HCT116 (cell line): ENCODE measurements around the gene NR2F1-AS1. TPM values are rescaled to one million over a fixed set of nuclear protein-coding genes. Genes with fewer than 3 reads are reported as not detected.

Source experiments
- ATAC-seq: fragments of 200-7000 bp; cut with Tn5 transposase; 2 replicates; pipeline ENCODE4 v1.9.1; 2020; ENCODE audit warnings: mild to moderate bottlenecking, moderate library complexity
- BruUV-seq: library from RNA; stranded (reverse); fragments of 400-500 nt; replicated peaks from 2 replicates; lab custom pipeline; 2021; lab: Mats Ljungman, UMichigan
- CTCF ChIA-PET: fragments of 300-600 bp; sonication (Branson Sonifier 250); formaldehyde crosslinking; loops from one replicate; lab custom pipeline; 2021; ENCODE audit warnings: antibody characterized with exemption; lab: Charles Lee
- POLR2A ChIA-PET: fragments of 300-600, 350-600 bp; sonication (Branson Sonifier 250); formaldehyde crosslinking; loops from one replicate; lab custom pipeline; 2021; ENCODE audit warnings: antibody characterized with exemption; lab: Charles Lee
- RAD21 ChIA-PET, 2 experiments: fragments of 300-600 bp; sonication (Branson Sonifier 250); formaldehyde crosslinking; loops; one replicate each; lab custom pipeline; 2023; ENCODE audit warnings: low total read pairs in 2 of 2; ENCODE audit not compliant: uncharacterized antibody in 2 of 2, unreplicated experiment in 2 of 2, low non-redundant PET in 1 of 2; lab: Charles Lee
- DNase-seq: peaks from one replicate; pipeline ENCODE4 v3.0.0-alpha.2; 2010; ENCODE audit warnings: low read depth, low spot score
- H2AFZ ChIP-seq: fragments of 200-600 bp; shearing (Covaris generic), sonication (generic); 2 replicates; pipeline ENCODE4 v1.6.1; 2017; ENCODE audit warnings: low read depth, mixed run types, mixed read lengths, antibody characterized with exemption, low read length; ENCODE audit not compliant: poor library complexity, severe bottlenecking
- H3K27ac ChIP-seq: 2 replicates; pipeline ENCODE4 v1.5.1; 2012; ENCODE audit warnings: low read depth, low read length
- H3K27me3 ChIP-seq: fragments of 200-600 bp; sonication (generic); 2 replicates; pipeline ENCODE4 v1.6.1; 2016; ENCODE audit warnings: mixed run types, low read length, mixed read lengths; ENCODE audit not compliant: insufficient read depth
- H3K36me3 ChIP-seq, 2 experiments: fragments of 200-500 bp in 1 of 2; fragments of 200-600 bp in 1 of 2; sonication (Bioruptor generic) in 1 of 2; sonication (generic) in 1 of 2; 2 replicates each; pipeline versions ENCODE4 v1.5.1 to v1.6.1; 2014 to 2016; ENCODE audit warnings: low read length in 2 of 2, inconsistent platforms in 1 of 2, mixed read lengths in 1 of 2, mixed run types in 1 of 2; ENCODE audit not compliant: insufficient read depth in 2 of 2, control insufficient read depth in 1 of 2
- H3K4me1 ChIP-seq, 2 experiments: fragments of 200-600 bp in 1 of 2; sonication (generic) in 1 of 2; 2 replicates each; pipeline versions ENCODE4 v1.5.1 to v1.6.1; 2012 to 2017; ENCODE audit warnings: low read length in 2 of 2, inconsistent platforms in 1 of 2, mild to moderate bottlenecking in 1 of 2, mixed read lengths in 1 of 2, mixed run types in 1 of 2, moderate library complexity in 1 of 2; ENCODE audit not compliant: insufficient read depth in 2 of 2, control insufficient read depth in 1 of 2
- H3K4me2 ChIP-seq: fragments of 200-600 bp; sonication (generic); 2 replicates; pipeline ENCODE4 v1.6.1; 2017; ENCODE audit warnings: mixed run types, low read length, mixed read lengths
- H3K4me3 ChIP-seq, 2 experiments: fragments of 200-600 bp in 1 of 2; sonication (generic) in 1 of 2; replicated peaks in 1 of 2; 2 replicates each; pipeline ENCODE4 v1.5.1; 2011 to 2016; ENCODE audit warnings: low read length in 2 of 2, control low read depth in 1 of 2, low read depth in 1 of 2, mild to moderate bottlenecking in 1 of 2, mixed read lengths in 1 of 2, mixed run types in 1 of 2
- H3K79me2 ChIP-seq: fragments of 200-600 bp; sonication (generic); 2 replicates; pipeline ENCODE4 v1.6.1; 2017; ENCODE audit warnings: mild to moderate bottlenecking, mixed run types, low read length, moderate library complexity, mixed read lengths; ENCODE audit not compliant: insufficient read depth
- H3K9ac ChIP-seq: fragments of 200-600 bp; sonication (generic); 2 replicates; pipeline ENCODE4 v1.6.1; 2016; ENCODE audit warnings: low read length, mixed read lengths
- H3K9me2 ChIP-seq: fragments of 200-600 bp; sonication (generic), shearing (Covaris generic); 2 replicates; pipeline ENCODE4 v1.6.1; 2017; ENCODE audit warnings: mixed run types, mild to moderate bottlenecking, moderate library complexity; ENCODE audit not compliant: insufficient read depth
- H3K9me3 ChIP-seq, 2 experiments: fragments of 200-500 bp in 1 of 2; fragments of 200-600 bp in 1 of 2; sonication (Bioruptor generic) in 1 of 2; sonication (generic) in 1 of 2; 2 replicates each; pipeline ENCODE4 v1.6.1; 2014 to 2017; ENCODE audit warnings: low read length in 2 of 2, mixed read lengths in 2 of 2, inconsistent platforms in 1 of 2, low read depth in 1 of 2, mild to moderate bottlenecking in 1 of 2, mixed run types in 1 of 2, moderate library complexity in 1 of 2; ENCODE audit not compliant: control insufficient read depth in 1 of 2, insufficient read depth in 1 of 2
- H4K20me1 ChIP-seq: fragments of 200-600 bp; sonication (generic), shearing (Covaris generic); 2 replicates; pipeline ENCODE4 v1.6.1; 2017; ENCODE audit warnings: mixed run types, mild to moderate bottlenecking, moderate library complexity; ENCODE audit not compliant: insufficient read depth
- CEBPB ChIP-seq: IDR thresholded peaks from 2 replicates; pipeline ENCODE4 v1.6.1; 2012; ENCODE audit warnings: low read depth
- ELF1 ChIP-seq: IDR thresholded peaks from 2 replicates; pipeline ENCODE4 v1.6.1; 2012; ENCODE audit warnings: low read depth, borderline replicate concordance
- EZH2 ChIP-seq: fragments of 200-600 bp; sonication (generic); IDR thresholded peaks from 2 replicates; pipeline ENCODE4 v1.6.1; 2017; ENCODE audit warnings: antibody characterized with exemption, mixed run types
- EZH2phosphoT487 ChIP-seq: fragments of 200-600 bp; IDR thresholded peaks from 2 replicates; pipeline ENCODE4 v1.6.1; 2018; ENCODE audit warnings: antibody characterized with exemption, borderline replicate concordance
- FOSL1 ChIP-seq: IDR thresholded peaks from 2 replicates; pipeline ENCODE4 v1.6.1; 2012; ENCODE audit warnings: low read depth
- JUND ChIP-seq: IDR thresholded peaks from 2 replicates; pipeline ENCODE4 v1.6.1; 2012
- POLR2A ChIP-seq: IDR thresholded peaks from 2 replicates; pipeline ENCODE4 v1.7.0; 2011; ENCODE audit warnings: borderline replicate concordance; ENCODE audit not compliant: insufficient read depth, insufficient read length; ENCODE audit errors: extremely low read depth
- SIN3A ChIP-seq: IDR thresholded peaks from 2 replicates; pipeline ENCODE4 v1.6.1; 2012; ENCODE audit warnings: low read depth
- SP1 ChIP-seq: IDR thresholded peaks from 2 replicates; pipeline ENCODE4 v1.6.1; 2012; ENCODE audit warnings: low read depth
- SRF ChIP-seq: IDR thresholded peaks from 2 replicates; pipeline ENCODE4 v1.6.1; 2012; ENCODE audit warnings: low read depth
- TCF7L2 ChIP-seq: IDR thresholded peaks from 2 replicates; pipeline ENCODE4 v1.7.0; 2011; ENCODE audit warnings: borderline replicate concordance, inconsistent platforms; ENCODE audit not compliant: insufficient read depth, insufficient read length; ENCODE audit errors: extremely low read depth
- YY1 ChIP-seq: IDR thresholded peaks from 2 replicates; pipeline ENCODE4 v1.6.1; 2011; ENCODE audit warnings: low read length, low read depth, moderate library complexity, mild to moderate bottlenecking; ENCODE audit not compliant: insufficient replicate concordance; ENCODE audit errors: extremely low read depth
- ZFX ChIP-seq: fragments of 450-650 bp; IDR thresholded peaks from 2 replicates; pipeline ENCODE4 v1.6.1; 2017
- ZNF274 ChIP-seq: fragments of 200-500 bp; sonication (Bioruptor generic); IDR thresholded peaks from 2 replicates; pipeline ENCODE4 v1.6.1; 2014; ENCODE audit warnings: mild to moderate bottlenecking, low read depth, low read length, inconsistent platforms
- intact Hi-C: fragments of 100-400 bp; cut with micrococcal nuclease; formaldehyde crosslinking; loops from 2 replicates; pipeline ENCODE4 v1.10.0; 2022
- total RNA-seq: library from RNA; stranded (reverse); gene quantifications from one replicate; pipeline ENCODE4 v1.2.1, GENCODE V29; 2021; ENCODE audit not compliant: unreplicated experiment
- TF ChIP-seq, protein P1 (sequence below): IDR thresholded peaks from 2 replicates; pipeline ENCODE4 v1.6.1; 2011; ENCODE audit warnings: mild to moderate bottlenecking, low read length, moderate library complexity; ENCODE audit not compliant: insufficient replicate concordance; ENCODE audit errors: extremely low read depth
- TF ChIP-seq, protein P2 (sequence below), 3 experiments: fragments of 200-600 bp in 1 of 3; sonication (generic) in 1 of 3; IDR thresholded peaks in 2 of 3; conservative IDR thresholded peaks in 1 of 3; 2 replicates each; pipeline ENCODE4 v1.5.1; 2012 to 2017; ENCODE audit warnings: low read depth in 2 of 3, low read length in 2 of 3, antibody characterized with exemption in 1 of 3, borderline replicate concordance in 1 of 3, control low read depth in 1 of 3, mild to moderate bottlenecking in 1 of 3, mixed read lengths in 1 of 3, mixed run types in 1 of 3, moderate library complexity in 1 of 3; ENCODE audit not compliant: insufficient read depth in 1 of 3
- TF ChIP-seq, protein P3 (sequence below): IDR thresholded peaks from 2 replicates; pipeline ENCODE4 v1.6.1; 2012
- TF ChIP-seq, protein P4 (sequence below): IDR thresholded peaks from 2 replicates; pipeline ENCODE4 v1.6.1; 2012; ENCODE audit warnings: low read depth
- TF ChIP-seq, protein P5 (sequence below): IDR thresholded peaks from 2 replicates; pipeline ENCODE4 v1.6.1; 2012

NR2F1-AS1 gene
- total RNA-seq, 1 experiment from 2014 or later = 20.1 TPM

DNA sequence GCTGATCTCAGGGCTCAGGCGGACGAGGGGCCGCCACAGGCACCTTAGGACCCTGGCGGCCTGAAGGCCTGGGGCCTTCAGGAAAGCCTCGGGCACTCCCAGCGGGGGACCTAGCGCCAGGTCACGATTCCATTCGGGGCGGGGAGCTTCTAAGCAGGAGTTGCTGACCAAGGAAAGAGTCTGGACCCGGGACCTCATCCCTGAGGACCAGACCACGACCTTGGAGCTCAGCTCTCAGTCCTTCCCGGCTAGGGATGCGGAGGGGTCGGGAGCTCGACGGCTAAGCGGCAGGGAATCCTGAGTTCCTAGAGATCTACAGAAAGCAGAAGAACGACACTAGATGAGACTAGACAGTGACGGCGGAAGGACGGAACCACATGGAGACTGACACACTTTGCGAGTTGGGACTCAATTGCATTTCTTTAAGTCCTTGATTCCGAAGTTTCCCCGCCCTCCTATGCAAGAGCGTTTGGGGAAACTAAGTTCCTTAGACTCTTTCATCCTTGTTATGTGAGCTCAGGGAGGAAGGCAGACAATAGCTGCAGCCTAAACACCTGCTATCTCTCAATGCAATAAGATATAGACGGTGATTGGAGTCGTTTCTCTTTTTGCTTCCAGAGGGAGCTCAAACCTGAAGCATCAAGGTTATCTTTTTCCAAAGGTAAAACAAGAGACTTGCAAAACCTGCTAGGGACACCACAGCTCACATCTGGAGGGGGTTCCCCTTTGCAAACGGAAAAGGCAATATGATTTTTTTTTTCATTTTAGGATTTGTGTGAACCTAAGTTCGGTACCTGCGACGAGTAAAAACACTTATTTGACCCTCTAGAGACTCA lies 9.7 kb downstream of the NR2F1-AS1 start:
- no peak overlapping the region for H2AFZ ChIP-seq
- peaks cover 4 to 26% of the 10 kb centered on the region in 2 experiments; a peak in 2 of 4 replicates for H3K4me1 ChIP-seq
- DNase-seq (no peak), ATAC-seq (no peak)
- H3K9me3 ChIP-seq = no peaks in the 10 kb centered on the region
- ChIA-PET CTCF (no interaction called here), RAD21 (no interaction called here), POLR2A (no interaction called here)
- intact Hi-C loops = no loop called here
- H3K79me2 ChIP-seq = no peaks in the 10 kb centered on the region
- no peak overlapping the region for H3K9ac ChIP-seq
- no peak overlapping the region for H3K27ac ChIP-seq
- H3K36me3 ChIP-seq = no peaks in the 10 kb centered on the region
- H3K4me3 ChIP-seq = no peak overlapping the region
- no peaks in the 10 kb centered on the region for H4K20me1 ChIP-seq
- no peaks in the 10 kb centered on the region for H3K27me3 ChIP-seq
- H3K4me2 ChIP-seq = no peak overlapping the region
- no TSS peak for BruUV-seq
- H3K9me2 ChIP-seq = no peaks in the 10 kb centered on the region
- TF ChIP-seq, protein P1, sequence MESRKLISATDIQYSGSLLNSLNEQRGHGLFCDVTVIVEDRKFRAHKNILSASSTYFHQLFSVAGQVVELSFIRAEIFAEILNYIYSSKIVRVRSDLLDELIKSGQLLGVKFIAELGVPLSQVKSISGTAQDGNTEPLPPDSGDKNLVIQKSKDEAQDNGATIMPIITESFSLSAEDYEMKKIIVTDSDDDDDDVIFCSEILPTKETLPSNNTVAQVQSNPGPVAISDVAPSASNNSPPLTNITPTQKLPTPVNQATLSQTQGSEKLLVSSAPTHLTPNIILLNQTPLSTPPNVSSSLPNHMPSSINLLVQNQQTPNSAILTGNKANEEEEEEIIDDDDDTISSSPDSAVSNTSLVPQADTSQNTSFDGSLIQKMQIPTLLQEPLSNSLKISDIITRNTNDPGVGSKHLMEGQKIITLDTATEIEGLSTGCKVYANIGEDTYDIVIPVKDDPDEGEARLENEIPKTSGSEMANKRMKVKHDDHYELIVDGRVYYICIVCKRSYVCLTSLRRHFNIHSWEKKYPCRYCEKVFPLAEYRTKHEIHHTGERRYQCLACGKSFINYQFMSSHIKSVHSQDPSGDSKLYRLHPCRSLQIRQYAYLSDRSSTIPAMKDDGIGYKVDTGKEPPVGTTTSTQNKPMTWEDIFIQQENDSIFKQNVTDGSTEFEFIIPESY = no peak
- TF ChIP-seq FOSL1 = no peak
- TF ChIP-seq POLR2A = no peak
- TF ChIP-seq CEBPB = no peak
- no peak for TF ChIP-seq SP1
- TF ChIP-seq, protein P2, sequence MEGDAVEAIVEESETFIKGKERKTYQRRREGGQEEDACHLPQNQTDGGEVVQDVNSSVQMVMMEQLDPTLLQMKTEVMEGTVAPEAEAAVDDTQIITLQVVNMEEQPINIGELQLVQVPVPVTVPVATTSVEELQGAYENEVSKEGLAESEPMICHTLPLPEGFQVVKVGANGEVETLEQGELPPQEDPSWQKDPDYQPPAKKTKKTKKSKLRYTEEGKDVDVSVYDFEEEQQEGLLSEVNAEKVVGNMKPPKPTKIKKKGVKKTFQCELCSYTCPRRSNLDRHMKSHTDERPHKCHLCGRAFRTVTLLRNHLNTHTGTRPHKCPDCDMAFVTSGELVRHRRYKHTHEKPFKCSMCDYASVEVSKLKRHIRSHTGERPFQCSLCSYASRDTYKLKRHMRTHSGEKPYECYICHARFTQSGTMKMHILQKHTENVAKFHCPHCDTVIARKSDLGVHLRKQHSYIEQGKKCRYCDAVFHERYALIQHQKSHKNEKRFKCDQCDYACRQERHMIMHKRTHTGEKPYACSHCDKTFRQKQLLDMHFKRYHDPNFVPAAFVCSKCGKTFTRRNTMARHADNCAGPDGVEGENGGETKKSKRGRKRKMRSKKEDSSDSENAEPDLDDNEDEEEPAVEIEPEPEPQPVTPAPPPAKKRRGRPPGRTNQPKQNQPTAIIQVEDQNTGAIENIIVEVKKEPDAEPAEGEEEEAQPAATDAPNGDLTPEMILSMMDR (IDR thresholded peaks at IDR 0.05 in 2 of 3, conservative IDR thresholded peaks at IDR 0.05 in 1 of 3; ENCODE audit: borderline replicate concordance in 1 of 3, insufficient read depth in 1 of 3, low read depth in 2 of 3, low read length in 2 of 3) = no peak
- TF ChIP-seq, protein P3, sequence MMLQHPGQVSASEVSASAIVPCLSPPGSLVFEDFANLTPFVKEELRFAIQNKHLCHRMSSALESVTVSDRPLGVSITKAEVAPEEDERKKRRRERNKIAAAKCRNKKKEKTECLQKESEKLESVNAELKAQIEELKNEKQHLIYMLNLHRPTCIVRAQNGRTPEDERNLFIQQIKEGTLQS = no peak
- no peak for TF ChIP-seq TCF7L2
- TF ChIP-seq ELF1 = no peak
- TF ChIP-seq, protein P4, sequence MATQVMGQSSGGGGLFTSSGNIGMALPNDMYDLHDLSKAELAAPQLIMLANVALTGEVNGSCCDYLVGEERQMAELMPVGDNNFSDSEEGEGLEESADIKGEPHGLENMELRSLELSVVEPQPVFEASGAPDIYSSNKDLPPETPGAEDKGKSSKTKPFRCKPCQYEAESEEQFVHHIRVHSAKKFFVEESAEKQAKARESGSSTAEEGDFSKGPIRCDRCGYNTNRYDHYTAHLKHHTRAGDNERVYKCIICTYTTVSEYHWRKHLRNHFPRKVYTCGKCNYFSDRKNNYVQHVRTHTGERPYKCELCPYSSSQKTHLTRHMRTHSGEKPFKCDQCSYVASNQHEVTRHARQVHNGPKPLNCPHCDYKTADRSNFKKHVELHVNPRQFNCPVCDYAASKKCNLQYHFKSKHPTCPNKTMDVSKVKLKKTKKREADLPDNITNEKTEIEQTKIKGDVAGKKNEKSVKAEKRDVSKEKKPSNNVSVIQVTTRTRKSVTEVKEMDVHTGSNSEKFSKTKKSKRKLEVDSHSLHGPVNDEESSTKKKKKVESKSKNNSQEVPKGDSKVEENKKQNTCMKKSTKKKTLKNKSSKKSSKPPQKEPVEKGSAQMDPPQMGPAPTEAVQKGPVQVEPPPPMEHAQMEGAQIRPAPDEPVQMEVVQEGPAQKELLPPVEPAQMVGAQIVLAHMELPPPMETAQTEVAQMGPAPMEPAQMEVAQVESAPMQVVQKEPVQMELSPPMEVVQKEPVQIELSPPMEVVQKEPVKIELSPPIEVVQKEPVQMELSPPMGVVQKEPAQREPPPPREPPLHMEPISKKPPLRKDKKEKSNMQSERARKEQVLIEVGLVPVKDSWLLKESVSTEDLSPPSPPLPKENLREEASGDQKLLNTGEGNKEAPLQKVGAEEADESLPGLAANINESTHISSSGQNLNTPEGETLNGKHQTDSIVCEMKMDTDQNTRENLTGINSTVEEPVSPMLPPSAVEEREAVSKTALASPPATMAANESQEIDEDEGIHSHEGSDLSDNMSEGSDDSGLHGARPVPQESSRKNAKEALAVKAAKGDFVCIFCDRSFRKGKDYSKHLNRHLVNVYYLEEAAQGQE = no peak
- TF ChIP-seq, protein P5, sequence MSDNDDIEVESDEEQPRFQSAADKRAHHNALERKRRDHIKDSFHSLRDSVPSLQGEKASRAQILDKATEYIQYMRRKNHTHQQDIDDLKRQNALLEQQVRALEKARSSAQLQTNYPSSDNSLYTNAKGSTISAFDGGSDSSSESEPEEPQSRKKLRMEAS = no peak
- TF ChIP-seq ZNF274 = no peak
- no peak for TF ChIP-seq SRF
- no peak for TF ChIP-seq EZH2
- no peak for TF ChIP-seq JUND
- TF ChIP-seq ZFX = no peak
- TF ChIP-seq YY1 = no peak
- no peak for TF ChIP-seq EZH2phosphoT487
- TF ChIP-seq SIN3A = no peak
